ENCODE data around the gene PGBD1.

PGBD1 gene, protein sequence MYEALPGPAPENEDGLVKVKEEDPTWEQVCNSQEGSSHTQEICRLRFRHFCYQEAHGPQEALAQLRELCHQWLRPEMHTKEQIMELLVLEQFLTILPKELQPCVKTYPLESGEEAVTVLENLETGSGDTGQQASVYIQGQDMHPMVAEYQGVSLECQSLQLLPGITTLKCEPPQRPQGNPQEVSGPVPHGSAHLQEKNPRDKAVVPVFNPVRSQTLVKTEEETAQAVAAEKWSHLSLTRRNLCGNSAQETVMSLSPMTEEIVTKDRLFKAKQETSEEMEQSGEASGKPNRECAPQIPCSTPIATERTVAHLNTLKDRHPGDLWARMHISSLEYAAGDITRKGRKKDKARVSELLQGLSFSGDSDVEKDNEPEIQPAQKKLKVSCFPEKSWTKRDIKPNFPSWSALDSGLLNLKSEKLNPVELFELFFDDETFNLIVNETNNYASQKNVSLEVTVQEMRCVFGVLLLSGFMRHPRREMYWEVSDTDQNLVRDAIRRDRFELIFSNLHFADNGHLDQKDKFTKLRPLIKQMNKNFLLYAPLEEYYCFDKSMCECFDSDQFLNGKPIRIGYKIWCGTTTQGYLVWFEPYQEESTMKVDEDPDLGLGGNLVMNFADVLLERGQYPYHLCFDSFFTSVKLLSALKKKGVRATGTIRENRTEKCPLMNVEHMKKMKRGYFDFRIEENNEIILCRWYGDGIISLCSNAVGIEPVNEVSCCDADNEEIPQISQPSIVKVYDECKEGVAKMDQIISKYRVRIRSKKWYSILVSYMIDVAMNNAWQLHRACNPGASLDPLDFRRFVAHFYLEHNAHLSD

DNA sequence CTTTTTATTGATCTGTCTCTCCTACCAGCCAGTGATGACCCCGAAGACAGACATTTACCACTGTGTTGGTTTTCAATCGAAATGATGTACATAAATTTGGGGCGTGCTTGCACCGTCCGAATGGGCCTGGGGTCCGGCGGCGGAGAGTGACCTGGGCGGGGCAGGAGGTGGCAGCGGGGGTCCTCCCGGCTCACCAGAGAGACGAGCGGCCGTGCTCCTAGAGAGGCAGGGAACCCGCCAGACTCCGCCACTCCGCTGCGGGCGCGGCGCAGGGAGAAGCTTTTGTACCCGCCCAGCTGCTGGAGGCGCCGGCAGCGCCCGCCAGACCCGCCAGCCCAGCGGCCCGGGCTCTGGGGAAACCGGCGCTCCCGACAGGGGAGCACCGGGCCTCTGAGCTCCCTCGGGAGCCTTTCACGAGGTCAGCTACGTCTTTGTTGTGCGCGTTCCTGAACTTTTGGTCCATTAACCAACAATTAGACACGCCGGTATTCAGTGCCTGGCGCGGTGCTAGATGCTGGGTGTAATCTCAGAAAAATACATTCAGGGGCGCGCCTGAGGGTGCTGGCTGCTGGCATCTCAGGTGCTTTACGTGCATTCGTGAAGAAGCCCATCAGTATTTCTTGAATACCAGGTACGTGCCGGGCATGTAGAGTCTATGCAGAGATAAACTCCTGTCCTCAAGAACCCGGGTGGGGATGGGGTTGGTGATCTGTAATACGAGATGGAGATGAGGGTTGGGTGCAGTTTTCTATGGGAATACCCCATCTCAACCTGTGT lies at the start of gene PGBD1:
Gene PGBD1, plus strand, starts transcription at position 285 of the 777 bp plus-strand sequence. CDS start 2,242 bp downstream, outside the sequence.
- peaks cover 23% of the 10 kb centered on the region for H3K4me1 ChIP-seq (ENCODE audit: control insufficient read depth, insufficient read depth, low read length)
- peak within 1 kb of the TSS; percentile 93 for H3K9ac ChIP-seq (ENCODE audit: low read length)
- peaks cover 5% of the 10 kb centered on the region for H3K9me3 ChIP-seq (ENCODE audit: control insufficient read depth, low read length)
- peaks cover 30% of the 10 kb centered on the region for H3K36me3 ChIP-seq (ENCODE audit: control insufficient read depth, insufficient read depth, low read length, severe bottlenecking)
- no peaks in the 10 kb centered on the region for H3K27me3 ChIP-seq (replicated peaks; ENCODE audit: control insufficient read depth, insufficient read depth, low read length)
- peak; percentile 89 for DNase-seq (ENCODE audit: low read depth)
- H3K4me3 ChIP-seq (ENCODE audit: low read length), result peak within 1 kb of the TSS; percentile 95

DNA sequence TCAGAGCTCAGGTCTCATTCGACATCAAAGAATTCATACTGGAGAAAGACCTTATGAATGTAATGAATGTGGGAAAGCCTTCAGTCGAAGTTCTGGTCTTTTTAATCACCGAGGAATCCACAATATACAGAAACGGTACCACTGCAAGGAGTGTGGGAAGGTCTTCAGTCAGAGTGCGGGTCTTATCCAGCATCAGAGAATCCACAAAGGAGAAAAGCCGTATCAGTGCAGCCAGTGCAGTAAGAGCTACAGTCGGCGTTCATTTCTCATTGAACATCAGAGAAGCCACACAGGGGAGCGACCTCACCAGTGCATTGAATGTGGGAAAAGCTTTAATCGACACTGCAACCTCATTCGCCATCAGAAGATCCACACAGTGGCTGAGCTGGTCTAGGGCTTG lies 48.6 kb upstream of the PGBD1 start:
- no peak overlapping the region for H3K4me3 ChIP-seq (ENCODE audit: low read length)
- no peaks in the 10 kb centered on the region for H3K4me1 ChIP-seq (ENCODE audit: control insufficient read depth, insufficient read depth, low read length)

DNA sequence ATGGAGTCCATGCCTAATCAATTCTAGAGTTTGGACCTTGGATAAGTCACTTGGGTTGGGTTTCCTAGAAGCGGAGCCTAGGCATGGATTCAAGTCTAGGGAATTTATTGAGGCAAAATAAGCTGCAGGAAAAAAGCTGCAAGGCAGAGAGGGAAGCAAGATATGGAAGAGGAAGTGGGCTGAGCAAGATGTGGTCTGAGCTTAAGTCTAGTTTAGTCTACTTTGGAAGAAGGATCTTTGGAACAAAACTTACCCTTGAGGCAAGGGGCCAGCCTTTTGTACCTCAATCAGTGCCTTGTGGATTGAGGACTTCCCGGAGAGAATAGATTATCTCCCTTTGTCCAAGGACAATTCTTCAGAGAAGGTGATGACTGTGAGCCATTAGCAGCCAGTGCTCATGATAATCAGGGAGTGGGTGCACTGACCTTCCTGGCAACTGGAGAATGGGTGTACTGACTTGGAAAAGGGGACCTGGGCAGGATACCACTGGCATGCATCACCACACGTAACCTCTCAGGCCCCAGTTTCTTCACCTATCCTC lies 45.4 kb upstream of the PGBD1 start:
- Histone ChIP-seq H3K4me1 (ENCODE audit: control insufficient read depth, insufficient read depth, low read length) (no peaks in the 10 kb centered on the region), H3K36me3 (ENCODE audit: control insufficient read depth, insufficient read depth, low read length, severe bottlenecking) (peaks cover 30% of the 10 kb centered on the region), H3K9me3 (ENCODE audit: control insufficient read depth, low read length) (peaks cover 7% of the 10 kb centered on the region), H3K27me3 (replicated peaks; ENCODE audit: control insufficient read depth, insufficient read depth, low read length) (no peaks in the 10 kb centered on the region), H3K4me3 (ENCODE audit: low read length) (no peak overlapping the region), H3K9ac (ENCODE audit: low read length) (no peak overlapping the region)
- DNase-seq (ENCODE audit: low read depth), result no peak

More for the DNA sequence above, 48.6 kb upstream of the PGBD1 start:
- peaks cover 7% of the 10 kb centered on the region for H3K9me3 ChIP-seq (ENCODE audit: control insufficient read depth, low read length)
- H3K36me3 ChIP-seq (ENCODE audit: control insufficient read depth, insufficient read depth, low read length, severe bottlenecking), result peaks cover 54% of the 10 kb centered on the region
- DNase-seq (ENCODE audit: low read depth), result no peak
- no peak overlapping the region for H3K9ac ChIP-seq (ENCODE audit: low read length)
- H3K27me3 ChIP-seq (replicated peaks; ENCODE audit: control insufficient read depth, insufficient read depth, low read length), result no peaks in the 10 kb centered on the region

DNA sequence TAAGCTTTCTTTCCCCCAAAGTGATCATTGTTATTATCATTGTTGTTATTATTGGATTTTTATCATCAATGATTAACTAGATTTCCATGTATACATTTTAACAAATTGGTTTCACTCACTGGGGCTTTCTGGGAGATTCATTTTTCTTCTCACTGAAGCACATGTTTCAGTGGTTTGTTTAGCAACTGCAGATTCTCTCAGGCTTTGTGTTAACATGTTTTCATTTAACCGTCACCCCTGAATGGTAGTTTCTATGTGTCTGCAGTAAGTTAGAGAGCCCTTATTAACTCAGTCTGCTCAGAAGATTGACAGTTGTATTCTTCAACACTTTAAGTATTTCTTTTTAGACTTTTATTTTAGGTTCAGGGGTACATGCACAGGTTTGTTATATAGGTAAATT lies 41.7 kb upstream of the PGBD1 start:
- Histone ChIP-seq H3K36me3 (ENCODE audit: control insufficient read depth, insufficient read depth, low read length, severe bottlenecking) (peaks cover 12% of the 10 kb centered on the region), H3K9me3 (ENCODE audit: control insufficient read depth, low read length) (no peaks in the 10 kb centered on the region), H3K4me3 (ENCODE audit: low read length) (no peak overlapping the region), H3K27me3 (replicated peaks; ENCODE audit: control insufficient read depth, insufficient read depth, low read length) (no peaks in the 10 kb centered on the region), H3K4me1 (ENCODE audit: control insufficient read depth, insufficient read depth, low read length) (no peaks in the 10 kb centered on the region), H3K9ac (ENCODE audit: low read length) (no peak overlapping the region)
- DNase-seq (ENCODE audit: low read depth), result no peak

DNA sequence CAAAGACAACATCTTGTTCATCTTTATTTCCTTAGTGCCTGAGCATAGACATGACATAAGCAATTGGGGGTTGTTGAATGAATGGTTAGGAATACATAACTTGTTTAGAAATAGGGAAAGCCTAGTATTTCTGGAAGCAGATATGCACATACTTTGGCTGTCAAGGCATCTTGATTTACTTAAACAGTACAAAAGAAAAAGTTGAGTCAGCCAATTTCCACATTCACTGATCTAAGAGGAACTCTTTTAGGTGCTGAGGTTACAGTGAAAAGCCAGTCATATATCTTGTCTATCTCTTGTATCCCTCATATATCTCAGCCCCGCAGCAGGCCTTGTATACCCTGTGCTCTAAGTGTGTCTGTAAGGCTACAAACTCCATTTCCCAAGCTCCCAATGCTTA lies 40.9 kb upstream of the PGBD1 start:
- no peak for DNase-seq (ENCODE audit: low read depth)
- Histone ChIP-seq H3K4me3 (ENCODE audit: low read length) (no peak overlapping the region), H3K4me1 (ENCODE audit: control insufficient read depth, insufficient read depth, low read length) (no peaks in the 10 kb centered on the region), H3K36me3 (ENCODE audit: control insufficient read depth, insufficient read depth, low read length, severe bottlenecking) (peaks cover 20% of the 10 kb centered on the region), H3K9ac (ENCODE audit: low read length) (no peak overlapping the region), H3K27me3 (replicated peaks; ENCODE audit: control insufficient read depth, insufficient read depth, low read length) (no peaks in the 10 kb centered on the region), H3K9me3 (ENCODE audit: control insufficient read depth, low read length) (no peaks in the 10 kb centered on the region)

DNA sequence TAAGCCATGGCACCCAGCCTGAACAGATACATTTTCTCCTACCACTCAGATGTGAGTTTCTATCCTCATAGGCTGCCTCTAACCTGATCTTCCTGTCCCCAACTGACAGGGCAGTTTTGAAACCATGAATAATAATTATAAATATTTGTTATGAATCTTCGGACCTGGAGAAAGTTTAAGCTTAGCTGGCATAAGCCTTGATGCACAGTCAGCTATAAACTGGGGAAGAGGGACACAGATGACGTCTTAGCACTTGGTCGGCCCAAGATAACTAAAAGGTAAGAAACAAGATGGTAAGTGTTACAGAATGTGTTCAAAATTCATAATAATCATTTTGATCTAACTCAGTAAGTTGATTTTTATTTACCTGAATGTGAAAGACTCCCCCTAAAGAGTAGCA lies 37.4 kb upstream of the PGBD1 start:
- Histone ChIP-seq H3K36me3 (ENCODE audit: control insufficient read depth, insufficient read depth, low read length, severe bottlenecking) (peaks cover 41% of the 10 kb centered on the region), H3K27me3 (replicated peaks; ENCODE audit: control insufficient read depth, insufficient read depth, low read length) (no peaks in the 10 kb centered on the region), H3K4me3 (ENCODE audit: low read length) (no peak overlapping the region), H3K9ac (ENCODE audit: low read length) (no peak overlapping the region), H3K4me1 (ENCODE audit: control insufficient read depth, insufficient read depth, low read length) (no peaks in the 10 kb centered on the region), H3K9me3 (ENCODE audit: control insufficient read depth, low read length) (no peaks in the 10 kb centered on the region)
- DNase-seq (ENCODE audit: low read depth), result no peak

DNA sequence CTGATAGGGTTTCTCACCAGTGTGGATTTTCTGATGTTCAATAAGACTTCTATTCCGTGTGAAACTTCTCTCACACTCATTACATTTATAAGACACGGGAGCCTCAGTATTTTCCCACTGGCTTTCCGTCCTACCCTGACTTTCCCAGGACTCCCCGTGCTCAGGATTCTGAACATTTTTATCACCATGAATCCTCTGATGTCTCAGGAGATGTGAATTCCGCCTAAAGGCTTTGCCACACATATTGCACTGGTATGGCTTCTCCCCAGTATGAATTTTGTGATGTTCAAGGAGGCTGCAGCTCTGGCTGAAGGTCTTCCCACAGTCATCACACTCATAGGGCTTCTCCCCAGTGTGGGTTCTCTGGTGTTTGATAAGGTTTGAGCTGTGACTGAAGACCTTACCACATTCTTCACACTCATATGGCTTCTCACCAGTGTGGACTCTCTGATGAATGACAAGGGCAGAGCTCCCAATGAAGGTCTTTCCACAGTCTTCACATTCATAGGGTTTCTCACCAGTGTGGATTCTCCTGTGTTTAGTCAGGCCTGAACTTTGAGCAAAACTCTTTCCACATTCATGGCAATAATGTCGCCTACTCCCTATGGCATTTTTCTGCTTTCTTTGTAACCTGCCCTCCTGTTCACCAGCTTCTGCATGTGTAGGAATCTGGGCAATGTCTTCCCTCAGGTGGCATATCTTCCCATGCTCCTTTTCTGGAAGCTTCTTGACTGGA lies 36.0 kb upstream of the PGBD1 start:
- no peak overlapping the region for H3K4me3 ChIP-seq (ENCODE audit: low read length)
- peaks cover 41% of the 10 kb centered on the region for H3K36me3 ChIP-seq (ENCODE audit: control insufficient read depth, insufficient read depth, low read length, severe bottlenecking)
- peaks cover under 1% of the 10 kb centered on the region for H3K4me1 ChIP-seq (ENCODE audit: control insufficient read depth, insufficient read depth, low read length)
- no peaks in the 10 kb centered on the region for H3K9me3 ChIP-seq (ENCODE audit: control insufficient read depth, low read length)
- no peaks in the 10 kb centered on the region for H3K27me3 ChIP-seq (replicated peaks; ENCODE audit: control insufficient read depth, insufficient read depth, low read length)
- no peak overlapping the region for H3K9ac ChIP-seq (ENCODE audit: low read length)
- no peak for DNase-seq (ENCODE audit: low read depth)

DNA sequence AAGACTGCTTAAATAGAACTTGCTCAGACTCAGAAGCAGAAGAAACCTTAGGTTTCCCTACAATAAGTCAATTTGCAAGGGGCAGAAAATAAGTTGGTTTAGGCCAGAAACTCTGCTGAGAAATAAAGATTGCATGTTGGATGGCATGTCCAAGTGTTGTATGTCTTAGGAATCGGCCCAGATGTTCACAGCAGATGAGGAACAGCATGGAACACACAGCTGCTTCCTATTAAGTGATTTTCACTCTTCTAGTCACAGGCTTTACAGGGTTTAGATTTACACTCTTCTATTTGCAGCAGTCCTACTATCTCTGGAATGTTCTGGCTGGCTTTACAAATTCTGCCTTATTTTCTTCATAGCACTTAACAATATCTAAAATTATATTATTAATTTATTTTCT lies 32.5 kb upstream of the PGBD1 start:
- H3K36me3 ChIP-seq (ENCODE audit: control insufficient read depth, insufficient read depth, low read length, severe bottlenecking), result peaks cover 41% of the 10 kb centered on the region
- DNase-seq (ENCODE audit: low read depth), result peak; percentile 62
- peaks cover 24% of the 10 kb centered on the region for H3K4me1 ChIP-seq (ENCODE audit: control insufficient read depth, insufficient read depth, low read length)
- H3K9me3 ChIP-seq (ENCODE audit: control insufficient read depth, low read length), result no peaks in the 10 kb centered on the region
- no peak overlapping the region for H3K4me3 ChIP-seq (ENCODE audit: low read length)
- no peaks in the 10 kb centered on the region for H3K27me3 ChIP-seq (replicated peaks; ENCODE audit: control insufficient read depth, insufficient read depth, low read length)
- H3K9ac ChIP-seq (ENCODE audit: low read length), result no peak overlapping the region

DNA sequence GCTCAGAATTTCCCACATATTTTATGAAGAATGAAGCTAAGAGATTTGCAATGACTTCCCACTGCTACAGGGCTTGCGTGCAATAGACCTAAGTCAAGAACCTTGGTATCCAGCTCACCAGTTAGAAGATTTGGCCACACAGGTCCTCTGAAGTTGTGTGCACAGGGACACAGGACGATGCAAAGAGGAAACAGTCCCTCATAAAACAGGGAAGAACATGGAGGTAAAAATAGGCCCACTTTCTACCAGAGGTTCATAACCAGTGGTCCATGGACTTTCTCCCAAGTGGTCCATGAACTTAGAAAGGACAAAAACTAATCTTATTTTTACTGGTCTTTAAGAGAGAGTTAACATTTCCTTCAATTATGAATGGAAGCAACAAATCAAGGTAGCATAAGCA lies 30.6 kb upstream of the PGBD1 start:
- H3K4me1 ChIP-seq (ENCODE audit: control insufficient read depth, insufficient read depth, low read length), result peaks cover 24% of the 10 kb centered on the region
- DNase-seq (ENCODE audit: low read depth), result no peak
- peak overlapping the region; percentile 98 for H3K4me3 ChIP-seq (ENCODE audit: low read length)
- H3K9ac ChIP-seq (ENCODE audit: low read length), result no peak overlapping the region
- H3K27me3 ChIP-seq (replicated peaks; ENCODE audit: control insufficient read depth, insufficient read depth, low read length), result no peaks in the 10 kb centered on the region
- no peaks in the 10 kb centered on the region for H3K9me3 ChIP-seq (ENCODE audit: control insufficient read depth, low read length)
- peaks cover 26% of the 10 kb centered on the region for H3K36me3 ChIP-seq (ENCODE audit: control insufficient read depth, insufficient read depth, low read length, severe bottlenecking)

DNA sequence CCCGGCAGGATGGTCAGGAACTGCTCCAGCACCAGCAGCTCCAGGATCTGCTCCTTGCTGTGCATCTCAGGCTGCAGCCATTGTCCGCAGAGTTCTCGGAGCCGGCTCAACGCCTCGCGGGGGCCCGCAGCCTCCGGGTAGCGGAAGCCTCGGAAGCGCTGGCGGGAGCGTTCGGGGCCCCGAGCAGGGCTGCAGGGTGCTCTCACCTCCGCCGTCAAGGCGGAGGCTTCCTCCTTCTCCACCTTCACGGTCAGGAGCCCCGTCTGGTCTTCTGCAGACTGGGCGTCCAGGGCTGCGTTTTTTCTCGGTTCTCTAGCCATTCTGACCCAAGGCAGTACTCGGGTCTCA lies 29.7 kb upstream of the PGBD1 start:
- Histone ChIP-seq H3K4me1 (ENCODE audit: control insufficient read depth, insufficient read depth, low read length) (peaks cover 24% of the 10 kb centered on the region), H3K36me3 (ENCODE audit: control insufficient read depth, insufficient read depth, low read length, severe bottlenecking) (peaks cover 17% of the 10 kb centered on the region), H3K27me3 (replicated peaks; ENCODE audit: control insufficient read depth, insufficient read depth, low read length) (no peaks in the 10 kb centered on the region), H3K9me3 (ENCODE audit: control insufficient read depth, low read length) (no peaks in the 10 kb centered on the region), H3K4me3 (ENCODE audit: low read length) (peak overlapping the region; percentile 98), H3K9ac (ENCODE audit: low read length) (peak overlapping the region; percentile 91)
- peak; percentile 48 for DNase-seq (ENCODE audit: low read depth)
